PC-3 (cell line): ENCODE data around the gene CRIM1. TPM values are rescaled to one million over a fixed set of nuclear protein-coding genes. Genes with fewer than 3 reads are reported as not detected.

Source experiments
- ATAC-seq: fragments of 200-7000 bp; cut with Tn5 transposase; 2 replicates; pipeline ENCODE4 v1.9.1; 2020; ENCODE audit warnings: mild to moderate bottlenecking, moderate library complexity
- BruUV-seq: library from RNA; stranded (reverse); fragments of 400-500 nt; replicated peaks from 2 replicates; lab custom pipeline; 2021; lab: Mats Ljungman, UMichigan
- CTCF ChIA-PET: fragments of 300-600 bp; sonication (Branson Sonifier 250); formaldehyde crosslinking; loops from one replicate; lab custom pipeline; 2022; ENCODE audit warnings: antibody characterized with exemption; lab: Charles Lee
- POLR2A ChIA-PET: fragments of 300-600 bp; sonication (Branson Sonifier 250); formaldehyde crosslinking; loops from one replicate; lab custom pipeline; 2022; ENCODE audit warnings: antibody characterized with exemption; ENCODE audit not compliant: unreplicated experiment; lab: Charles Lee
- DNase-seq: peaks from one replicate; pipeline ENCODE4 v3.0.0-alpha.2; 2015
- H2AFZ ChIP-seq: fragments of 300-600 bp; sonication (generic); 2 replicates; pipeline ENCODE4 v1.6.0; 2016; ENCODE audit warnings: antibody characterized with exemption, low read length
- H3F3A ChIP-seq: fragments of 300-600 bp; sonication (generic); one replicate; pipeline ENCODE4 v1.6.0; 2017; ENCODE audit warnings: antibody characterized with exemption, low read length, control low read depth, mild to moderate bottlenecking; ENCODE audit not compliant: unreplicated experiment
- H3K27ac ChIP-seq: fragments of 300-600 bp; sonication (generic); 2 replicates; pipeline ENCODE4 v1.5.1; 2016; ENCODE audit warnings: mild to moderate bottlenecking, low read length
- H3K27me3 ChIP-seq: fragments of 300-600 bp; sonication (generic); 2 replicates; pipeline ENCODE4 v1.6.1; 2016; ENCODE audit warnings: low read length, mixed read lengths
- H3K36me3 ChIP-seq: fragments of 300-600 bp; sonication (generic); 2 replicates; pipeline ENCODE4 v1.6.1; 2016; ENCODE audit warnings: low read depth, mixed run types, low read length, mixed read lengths
- H3K4me1 ChIP-seq: fragments of 300-600 bp; sonication (generic); 2 replicates; pipeline ENCODE4 v1.5.1; 2016; ENCODE audit warnings: low read length; ENCODE audit not compliant: insufficient read depth
- H3K4me2 ChIP-seq: fragments of 300-600 bp; sonication (generic); 2 replicates; pipeline ENCODE4 v1.6.0; 2016; ENCODE audit warnings: low read length
- H3K4me3 ChIP-seq: fragments of 300-600 bp; sonication (generic); 2 replicates; pipeline ENCODE4 v1.5.1; 2016; ENCODE audit warnings: mild to moderate bottlenecking, low read length, mixed read lengths
- H3K79me2 ChIP-seq: fragments of 300-600 bp; sonication (generic); 2 replicates; pipeline ENCODE4 v1.6.1; 2017; ENCODE audit warnings: low read length, mixed read lengths
- H3K9ac ChIP-seq: fragments of 300-600 bp; sonication (generic); 2 replicates; pipeline ENCODE4 v1.6.0; 2016; ENCODE audit warnings: mild to moderate bottlenecking, low read length
- H3K9me2 ChIP-seq: fragments of 300-600 bp; sonication (generic); replicated peaks from 2 replicates; pipeline ENCODE4 v1.6.1; 2016; ENCODE audit warnings: mixed run types, low read length, mixed read lengths
- H3K9me3 ChIP-seq: fragments of 300-600 bp; sonication (generic); 2 replicates; pipeline ENCODE4 v1.6.1; 2016; ENCODE audit warnings: low read length, mixed read lengths
- H4K20me1 ChIP-seq: fragments of 300-600 bp; sonication (generic); 2 replicates; pipeline ENCODE4 v1.6.1; 2016; ENCODE audit warnings: low read length, mixed read lengths
- EZH2 ChIP-seq: fragments of 300-600 bp; sonication (generic); IDR thresholded peaks from one replicate; pipeline ENCODE4 v1.6.1; 2017; ENCODE audit warnings: antibody characterized with exemption, mild to moderate bottlenecking, low read length; ENCODE audit not compliant: unreplicated experiment
- EZH2phosphoT487 ChIP-seq: fragments of 300-600 bp; sonication (generic); IDR thresholded peaks from 2 replicates; pipeline ENCODE4 v1.6.1; 2018; ENCODE audit warnings: mild to moderate bottlenecking, antibody characterized with exemption, low read length, borderline replicate concordance
- intact Hi-C: fragments of 100-400 bp; cut with micrococcal nuclease; formaldehyde crosslinking; loops from 2 replicates; pipeline ENCODE4 v1.9.0; 2023
- total RNA-seq: library from RNA; depleted of rRNA; stranded (reverse); fragments of >200 nt; gene quantifications from 2 replicates; pipeline ENCODE4 v1.2.3, GENCODE V29; 2014
- TF ChIP-seq, protein P1 (sequence below): fragments of 300-600 bp; sonication (generic); conservative IDR thresholded peaks from 2 replicates; pipeline ENCODE4 v1.5.1; 2017; ENCODE audit warnings: antibody characterized with exemption, low read depth, mild to moderate bottlenecking, low read length

CRIM1 gene
- total RNA-seq, 1 experiment from 2014 or later, result 70.7 TPM

DNA sequence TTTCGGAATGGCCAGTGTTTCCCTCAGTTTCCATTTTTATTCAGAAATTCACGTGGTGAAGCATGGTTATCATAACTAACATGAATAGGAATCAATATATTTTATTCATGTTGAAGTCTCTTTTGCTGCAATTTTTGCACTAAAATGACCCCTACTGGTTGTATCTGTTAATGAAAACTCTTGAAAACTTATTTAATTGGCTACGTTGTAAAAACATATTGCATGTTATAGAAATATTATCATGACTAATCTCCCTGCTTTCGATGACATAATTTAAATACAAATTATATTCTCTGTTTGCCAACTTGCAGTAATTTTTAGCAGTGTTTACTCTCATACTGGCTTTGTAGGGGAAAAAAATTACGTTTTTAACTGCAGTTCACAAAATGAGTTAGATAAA lies 3.5 kb downstream of the CRIM1 start:
- TF ChIP-seq EZH2phosphoT487, result no peak
- TF ChIP-seq, protein P1, sequence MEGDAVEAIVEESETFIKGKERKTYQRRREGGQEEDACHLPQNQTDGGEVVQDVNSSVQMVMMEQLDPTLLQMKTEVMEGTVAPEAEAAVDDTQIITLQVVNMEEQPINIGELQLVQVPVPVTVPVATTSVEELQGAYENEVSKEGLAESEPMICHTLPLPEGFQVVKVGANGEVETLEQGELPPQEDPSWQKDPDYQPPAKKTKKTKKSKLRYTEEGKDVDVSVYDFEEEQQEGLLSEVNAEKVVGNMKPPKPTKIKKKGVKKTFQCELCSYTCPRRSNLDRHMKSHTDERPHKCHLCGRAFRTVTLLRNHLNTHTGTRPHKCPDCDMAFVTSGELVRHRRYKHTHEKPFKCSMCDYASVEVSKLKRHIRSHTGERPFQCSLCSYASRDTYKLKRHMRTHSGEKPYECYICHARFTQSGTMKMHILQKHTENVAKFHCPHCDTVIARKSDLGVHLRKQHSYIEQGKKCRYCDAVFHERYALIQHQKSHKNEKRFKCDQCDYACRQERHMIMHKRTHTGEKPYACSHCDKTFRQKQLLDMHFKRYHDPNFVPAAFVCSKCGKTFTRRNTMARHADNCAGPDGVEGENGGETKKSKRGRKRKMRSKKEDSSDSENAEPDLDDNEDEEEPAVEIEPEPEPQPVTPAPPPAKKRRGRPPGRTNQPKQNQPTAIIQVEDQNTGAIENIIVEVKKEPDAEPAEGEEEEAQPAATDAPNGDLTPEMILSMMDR, result peak; percentile 58
- ChIA-PET CTCF (interaction anchor here (1.1 kb wide), 1 partner anchor 101 kb away, joined by 8 read pairs; no protein-coding TSS in a partner anchor), POLR2A (interaction anchor here (0.6 kb wide), 1 partner anchor 53 kb away, joined by 11 read pairs; no protein-coding TSS in a partner anchor)
- Histone ChIP-seq H3K27me3 (no peaks in the 10 kb centered on the region), H2AFZ (no peak overlapping the region), H3K9ac (peak overlapping the region; percentile 96), H3K4me3 (peak overlapping the region; percentile 90), H3K4me1 (peaks cover 47% of the 10 kb centered on the region), H3K4me2 (peak overlapping the region; percentile 93), H3K9me2 (no peaks in the 10 kb centered on the region), H3K9me3 (no peaks in the 10 kb centered on the region), H3K79me2 (peaks cover 92% of the 10 kb centered on the region), H4K20me1 (peaks cover 56% of the 10 kb centered on the region), H3K36me3 (peaks cover 7% of the 10 kb centered on the region; the same call in 1 of the 2 replicates), H3K27ac (peak overlapping the region; percentile 92), H3F3A (no peaks in the 10 kb centered on the region)
- peak; percentile 60 for DNase-seq
- intact Hi-C loops, result loop anchor here (2.0 to 5.0 kb wide), 4 partner anchors 18 to 208 kb away; no protein-coding TSS in a partner anchor
- no TSS peak for BruUV-seq
- no peak for ATAC-seq

DNA sequence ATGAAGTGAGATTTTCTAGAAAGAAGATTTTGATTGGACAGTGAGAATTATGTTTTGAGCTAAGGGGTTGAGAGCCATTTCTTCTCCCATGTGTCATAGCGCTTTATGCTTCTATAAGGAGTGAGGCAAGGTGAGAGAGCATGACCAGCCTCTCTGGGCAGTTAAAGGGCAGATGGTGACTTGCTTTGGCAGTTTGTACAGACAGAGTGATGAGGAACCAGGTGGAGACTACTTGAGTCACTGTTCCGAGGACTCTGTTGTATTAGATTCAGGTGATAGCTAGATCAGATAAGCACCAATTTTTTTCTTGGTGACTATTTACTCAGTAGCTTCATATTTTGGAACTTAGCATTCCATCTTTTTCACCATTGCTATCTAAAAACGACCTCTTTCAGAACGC lies 4.5 kb downstream of the CRIM1 start:
- Histone ChIP-seq H3K9me2 (no peaks in the 10 kb centered on the region), H3K79me2 (peaks cover 92% of the 10 kb centered on the region), H3F3A (no peaks in the 10 kb centered on the region), H3K36me3 (peaks cover 7% of the 10 kb centered on the region; the same call in 1 of the 2 replicates), H3K27ac (peak overlapping the region; percentile 30), H4K20me1 (peaks cover 62% of the 10 kb centered on the region), H3K27me3 (no peaks in the 10 kb centered on the region), H2AFZ (no peak overlapping the region), H3K4me2 (peak overlapping the region; percentile 93), H3K9me3 (no peaks in the 10 kb centered on the region), H3K4me1 (peaks cover 38% of the 10 kb centered on the region), H3K4me3 (peak overlapping the region; percentile 90), H3K9ac (peak overlapping the region; percentile 96)
- ChIA-PET POLR2A (no interaction called here), CTCF (no interaction called here)
- BruUV-seq, result no TSS peak
- intact Hi-C loops, result no loop called here
- ATAC-seq, result no peak
- peak; percentile 56 for DNase-seq
- no peak for TF ChIP-seq EZH2phosphoT487

DNA sequence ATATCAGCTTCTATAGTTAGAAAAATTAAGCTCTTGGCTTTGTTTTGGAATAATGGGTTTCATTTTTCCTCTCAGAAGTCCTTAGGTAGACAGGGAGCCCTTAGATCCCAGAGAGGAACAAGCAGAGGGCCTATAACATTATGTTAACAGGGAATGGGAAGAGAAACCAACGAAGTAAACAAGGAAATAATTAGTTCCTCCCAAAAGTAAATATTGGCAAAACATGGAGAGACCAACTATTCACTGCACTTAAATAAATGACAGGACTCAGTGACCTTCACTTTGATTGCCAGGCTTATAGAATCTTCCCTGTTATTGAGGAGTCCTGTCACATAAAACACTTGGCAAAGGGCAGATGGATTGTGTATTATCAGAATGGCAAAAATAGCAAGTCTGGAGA lies 5.3 kb downstream of the CRIM1 start:
- no peak overlapping the region for H3K9ac ChIP-seq

More for the DNA sequence above, 5.3 kb downstream of the CRIM1 start:
- TF ChIP-seq, protein P1, result no peak
- no peak for TF ChIP-seq EZH2
- no peak for TF ChIP-seq EZH2phosphoT487
- CTCF ChIA-PET, result no interaction called here
- H4K20me1 ChIP-seq, result peaks cover 67% of the 10 kb centered on the region
- H3F3A ChIP-seq, result no peaks in the 10 kb centered on the region
- H3K4me2 ChIP-seq, result no peak overlapping the region; the same call in 1 of the 2 replicates
- intact Hi-C loops, result no loop called here
- DNase-seq (no peak), ATAC-seq (no peak)
- BruUV-seq, result no TSS peak
- no peak overlapping the region for H2AFZ ChIP-seq
- no peaks in the 10 kb centered on the region for H3K9me2 ChIP-seq
- H3K4me3 ChIP-seq, result no peak overlapping the region
- H3K36me3 ChIP-seq, result peaks cover 7% of the 10 kb centered on the region; the same call in 1 of the 2 replicates
- no peaks in the 10 kb centered on the region for H3K27me3 ChIP-seq
- no peaks in the 10 kb centered on the region for H3K9me3 ChIP-seq
- no peak overlapping the region for H3K27ac ChIP-seq
- H3K4me1 ChIP-seq, result peaks cover 40% of the 10 kb centered on the region
- POLR2A ChIA-PET, result interaction anchor here (0.6 kb wide), 1 partner anchor 43 kb away, joined by 4 read pairs; no protein-coding TSS in a partner anchor
- H3K79me2 ChIP-seq, result peaks cover 97% of the 10 kb centered on the region
